ENCODE results near the gene TUBG2.

- TF ChIP-seq YY1 (IDR thresholded peaks at IDR 0.05; ENCODE audit: insufficient read depth, insufficient read length) (no peak), ZNF274 (IDR thresholded peaks at IDR 0.05; ENCODE audit: low read depth, low read length) (no peak)
Measured at GRCh38 chr17:42669705-42669976, 10.6 kb downstream of the TUBG2 start.
